ENCODE data around the gene TIAM2.
"Not testable (repeated sequence)": the region's sequence is repeated elsewhere in the genome, so short reads cannot be mapped to it uniquely, and the experiment has no call there.

The TIAM2 gene

DNA sequence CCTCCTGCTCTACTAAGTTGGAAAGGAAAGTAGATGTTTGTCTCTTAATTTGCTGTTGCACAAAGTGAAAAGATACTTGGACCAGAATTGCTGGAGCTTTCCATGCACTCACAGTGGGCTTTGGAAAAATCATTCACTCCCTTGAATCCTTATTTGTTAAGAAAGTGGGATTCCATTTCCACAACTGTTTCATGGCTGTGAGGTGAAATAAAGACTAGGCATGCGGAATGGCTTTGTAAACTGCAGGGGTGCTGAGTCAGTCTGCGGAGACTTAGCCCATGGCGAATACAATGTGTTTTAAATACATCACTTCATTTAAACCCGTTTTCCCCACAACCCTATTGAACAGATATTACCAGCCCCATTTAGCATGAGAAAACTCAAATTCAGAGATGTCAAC is 231.9 kb downstream of the TIAM2 start:
- Mint-ChIP-seq H3K36me3 (ENCODE audit: low read depth) (peaks cover 12% of the 10 kb centered on the region), H3K9me3 (no peaks in the 10 kb centered on the region), H3K27me3 (ENCODE audit: low read depth) (peaks cover 7% of the 10 kb centered on the region), H3K27ac (no peak overlapping the region), H3K4me3 (no peak overlapping the region), H3K4me1 (no peaks in the 10 kb centered on the region)
- TF ChIP-seq, protein P1, sequence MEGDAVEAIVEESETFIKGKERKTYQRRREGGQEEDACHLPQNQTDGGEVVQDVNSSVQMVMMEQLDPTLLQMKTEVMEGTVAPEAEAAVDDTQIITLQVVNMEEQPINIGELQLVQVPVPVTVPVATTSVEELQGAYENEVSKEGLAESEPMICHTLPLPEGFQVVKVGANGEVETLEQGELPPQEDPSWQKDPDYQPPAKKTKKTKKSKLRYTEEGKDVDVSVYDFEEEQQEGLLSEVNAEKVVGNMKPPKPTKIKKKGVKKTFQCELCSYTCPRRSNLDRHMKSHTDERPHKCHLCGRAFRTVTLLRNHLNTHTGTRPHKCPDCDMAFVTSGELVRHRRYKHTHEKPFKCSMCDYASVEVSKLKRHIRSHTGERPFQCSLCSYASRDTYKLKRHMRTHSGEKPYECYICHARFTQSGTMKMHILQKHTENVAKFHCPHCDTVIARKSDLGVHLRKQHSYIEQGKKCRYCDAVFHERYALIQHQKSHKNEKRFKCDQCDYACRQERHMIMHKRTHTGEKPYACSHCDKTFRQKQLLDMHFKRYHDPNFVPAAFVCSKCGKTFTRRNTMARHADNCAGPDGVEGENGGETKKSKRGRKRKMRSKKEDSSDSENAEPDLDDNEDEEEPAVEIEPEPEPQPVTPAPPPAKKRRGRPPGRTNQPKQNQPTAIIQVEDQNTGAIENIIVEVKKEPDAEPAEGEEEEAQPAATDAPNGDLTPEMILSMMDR (IDR thresholded peaks at IDR 0.05; ENCODE audit: unreplicated experiment in 3 of 3), result no peak

- peaks cover 7% of the 10 kb centered on the region for H3K27me3 Mint-ChIP-seq (ENCODE audit: low read depth)
- H3K36me3 Mint-ChIP-seq (ENCODE audit: low read depth), result peaks cover 12% of the 10 kb centered on the region
Observed at GRCh38 chr6:155228546-155229166, 233.5 kb downstream of the TIAM2 start.

DNA sequence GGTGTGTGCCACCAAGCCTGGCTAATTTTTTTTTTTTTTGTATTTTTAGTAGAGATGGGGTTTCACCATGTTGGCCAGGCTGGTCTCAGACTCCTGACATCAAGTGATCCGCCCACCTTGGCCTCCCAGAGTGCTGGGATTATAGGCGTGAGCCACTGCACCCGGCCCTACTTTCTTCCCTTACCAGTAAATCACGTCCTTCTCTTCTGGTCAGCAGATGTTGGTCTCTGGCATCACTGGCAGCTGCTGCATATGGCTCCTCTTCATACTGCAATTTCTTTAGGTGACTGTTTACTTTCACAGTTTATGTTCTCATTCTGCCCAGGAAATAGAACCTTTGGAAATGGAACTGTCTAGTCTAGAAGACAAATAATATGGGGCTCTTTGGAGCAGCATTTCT is 235.9 kb downstream of the TIAM2 start:
- not testable (repeated sequence) for H3K4me1 Mint-ChIP-seq; H3K27ac Mint-ChIP-seq; H3K27me3 Mint-ChIP-seq (ENCODE audit: low read depth); H3K9me3 Mint-ChIP-seq; H3K4me3 Mint-ChIP-seq
- H3K36me3 Mint-ChIP-seq (ENCODE audit: low read depth), result peaks cover 12% of the 10 kb centered on the region

More at GRCh38 chr6:155228546-155229166, 233.5 kb downstream of the TIAM2 start:
- TF ChIP-seq, protein P1 (IDR thresholded peaks at IDR 0.05; ENCODE audit: unreplicated experiment in 3 of 3), result no peak
- H3K27ac Mint-ChIP-seq, result no peak overlapping the region
- no peaks in the 10 kb centered on the region for H3K4me1 Mint-ChIP-seq
- H3K9me3 Mint-ChIP-seq, result no peaks in the 10 kb centered on the region
- no peak overlapping the region for H3K4me3 Mint-ChIP-seq

- H3K9me3 Mint-ChIP-seq, result peaks cover under 1% of the 10 kb centered on the region
Observed at GRCh38 chr6:155232848-155233247, 237.7 kb downstream of the TIAM2 start.

GRCh38 chr6:155234167-155234566 is 239.1 kb downstream of the TIAM2 start:
- Mint-ChIP-seq H3K9me3 (peaks cover 13% of the 10 kb centered on the region), H3K4me3 (no peak overlapping the region), H3K36me3 (ENCODE audit: low read depth) (peaks cover 22% of the 10 kb centered on the region), H3K4me1 (peaks cover 6% of the 10 kb centered on the region), H3K27me3 (ENCODE audit: low read depth) (peaks cover 3% of the 10 kb centered on the region), H3K27ac (no peak overlapping the region)
- TF ChIP-seq, protein P1 (IDR thresholded peaks at IDR 0.05; ENCODE audit: unreplicated experiment in 3 of 3), result no peak

More at GRCh38 chr6:155232848-155233247, 237.7 kb downstream of the TIAM2 start:
- TF ChIP-seq, protein P1 (IDR thresholded peaks at IDR 0.05; ENCODE audit: unreplicated experiment in 3 of 3), result no peak
- H3K27ac Mint-ChIP-seq, result no peak overlapping the region
- H3K27me3 Mint-ChIP-seq (ENCODE audit: low read depth), result peaks cover 5% of the 10 kb centered on the region
- no peak overlapping the region for H3K4me3 Mint-ChIP-seq
- H3K4me1 Mint-ChIP-seq, result peaks cover 6% of the 10 kb centered on the region
- H3K36me3 Mint-ChIP-seq (ENCODE audit: low read depth), result peaks cover 9% of the 10 kb centered on the region

DNA sequence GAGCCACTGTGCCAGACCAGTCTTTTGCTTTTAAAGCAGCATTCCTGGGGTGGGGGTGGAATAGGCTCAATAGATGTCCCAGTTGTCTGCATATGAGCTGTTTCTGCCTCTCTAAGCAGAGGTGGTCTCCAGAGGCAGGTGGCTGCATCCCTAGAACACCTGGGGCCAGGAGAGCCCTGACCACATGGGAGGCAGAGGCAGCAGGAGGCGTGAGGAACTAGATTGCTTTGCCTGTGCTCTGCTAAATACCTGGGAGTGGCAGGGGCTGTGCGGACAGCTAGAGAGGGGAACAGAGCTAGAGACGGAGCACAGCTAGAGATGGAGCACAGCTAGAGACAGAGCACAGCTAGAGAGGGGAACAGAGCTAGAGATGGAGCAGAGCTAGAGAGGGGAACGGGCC is 239.6 kb downstream of the TIAM2 start:
- H3K9me3 Mint-ChIP-seq, result peaks cover 15% of the 10 kb centered on the region
- TF ChIP-seq, protein P1 (IDR thresholded peaks at IDR 0.05; ENCODE audit: unreplicated experiment in 3 of 3), result no peak
- H3K4me1 Mint-ChIP-seq, result peaks cover 6% of the 10 kb centered on the region
- peak overlapping the region in 1 of 3 experiments; percentile 25 for H3K27ac Mint-ChIP-seq
- H3K27me3 Mint-ChIP-seq (ENCODE audit: low read depth), result peaks cover 3% of the 10 kb centered on the region
- no peak overlapping the region for H3K4me3 Mint-ChIP-seq
- peaks cover 20% of the 10 kb centered on the region for H3K36me3 Mint-ChIP-seq (ENCODE audit: low read depth)
